HG03575 (cell line): ENCODE results near the gene RHOBTB3.
"Not testable (repeated sequence)": the region's sequence is repeated elsewhere in the genome, so short reads cannot be mapped to it uniquely, and the experiment has no call there.

Experiments used
- ATAC-seq: cut with Tn5 transposase; IDR thresholded peaks from one replicate; pipeline ENCODE4 v1.9.1; 2021; ENCODE audit not compliant: unreplicated experiment, insufficient number of reproducible peaks, low FRiP score; ENCODE audit errors: extremely low read depth

RHOBTB3 gene

DNA sequence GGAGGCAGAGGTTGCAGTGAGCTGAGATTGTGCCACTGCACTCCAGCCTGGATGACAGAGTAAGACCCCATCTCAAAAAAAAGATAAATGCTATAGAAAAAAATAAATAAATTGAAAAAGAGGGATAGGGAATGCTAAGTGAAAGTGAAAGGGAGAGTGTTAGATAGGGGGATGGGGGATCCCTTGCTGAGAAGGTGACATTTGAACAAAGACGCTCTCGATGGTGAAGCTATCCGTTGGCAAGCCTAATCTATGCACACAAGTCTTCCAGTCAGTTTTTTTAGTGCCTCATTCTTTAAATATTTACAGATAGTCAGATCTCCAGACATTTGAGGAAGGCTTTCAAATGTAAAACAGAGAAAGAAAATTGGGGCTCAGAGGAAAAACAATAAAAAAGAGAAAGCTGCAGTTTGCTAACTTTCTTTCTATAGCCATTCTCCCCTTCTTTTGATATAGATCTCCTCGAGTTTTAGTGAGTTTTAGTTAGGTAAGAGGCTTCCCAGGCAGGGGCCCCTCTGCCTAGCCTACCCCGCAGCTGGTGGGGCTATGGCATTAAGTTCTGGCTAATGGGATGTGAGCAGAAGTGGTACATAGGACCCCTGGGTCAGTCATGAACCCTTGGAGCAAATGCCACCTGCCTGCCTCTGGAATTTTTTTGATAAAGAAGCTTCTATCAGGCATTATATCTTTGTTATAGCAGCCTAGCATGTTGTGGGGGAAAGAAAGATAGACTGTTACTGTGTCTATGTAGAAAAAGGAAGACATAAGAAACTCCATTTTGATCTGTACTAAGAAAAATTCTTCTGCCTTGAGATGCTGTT lies 79.4 kb downstream of the RHOBTB3 start:
- no peak for ATAC-seq

GRCh38 chr5:95811126-95811423 lies 79.9 kb downstream of the RHOBTB3 start:
- not testable (repeated sequence) for ATAC-seq

GRCh38 chr5:95811461-95812073 lies 80.4 kb downstream of the RHOBTB3 start:
- ATAC-seq: not testable (repeated sequence)

DNA sequence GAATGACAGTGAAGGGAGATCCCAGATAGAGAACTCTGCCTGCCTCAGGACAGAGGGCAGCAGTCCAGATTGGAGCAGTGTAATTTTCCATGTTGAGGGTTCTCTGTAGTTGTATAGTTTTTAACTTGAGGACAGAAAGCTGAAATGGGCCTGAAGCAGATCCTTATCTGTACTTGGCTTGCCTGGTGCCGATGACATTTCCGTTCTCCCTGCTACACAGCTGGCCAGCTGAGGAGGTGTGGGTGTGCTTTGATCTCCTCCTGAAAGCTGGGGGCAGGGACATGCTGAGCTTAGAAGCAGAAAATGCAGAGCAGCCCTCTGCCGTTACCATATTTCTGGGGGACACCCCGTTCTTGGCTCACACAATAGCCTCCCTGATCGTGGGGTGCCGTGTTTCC lies 80.9 kb downstream of the RHOBTB3 start:
- ATAC-seq: no peak

GRCh38 chr5:95813035-95813434 lies 81.9 kb downstream of the RHOBTB3 start:
- ATAC-seq: not testable (repeated sequence)

DNA sequence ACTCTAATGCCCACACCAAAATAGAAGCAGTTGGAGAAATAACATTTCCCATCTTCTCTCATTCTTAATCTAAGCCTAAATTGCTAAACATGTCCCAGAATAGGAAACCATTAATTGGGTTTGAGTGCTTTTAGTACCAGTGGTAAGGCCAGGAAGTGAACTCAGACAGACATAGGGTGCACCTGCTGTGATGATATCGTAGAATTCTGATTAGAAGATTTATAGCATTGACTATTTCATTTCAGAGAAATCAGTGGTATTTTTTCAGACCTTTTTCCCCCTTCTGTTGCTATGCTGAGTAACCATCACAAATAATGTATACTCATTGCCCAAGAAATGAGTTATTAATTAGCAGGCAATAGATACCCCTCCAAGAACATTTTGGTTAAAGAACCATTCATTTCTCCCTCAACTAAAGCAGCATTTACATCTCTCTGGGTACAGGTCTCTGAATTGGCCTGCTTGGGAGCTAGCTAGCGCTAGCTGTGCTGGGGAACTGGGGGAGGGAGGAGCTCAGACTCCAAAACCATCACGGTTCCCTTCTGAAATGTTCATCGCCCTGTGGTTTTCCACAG lies 84.1 kb downstream of the RHOBTB3 start:
- no peak for ATAC-seq

- ATAC-seq: no peak
Observed at GRCh38 chr5:95816341-95816740, 85.2 kb downstream of the RHOBTB3 start.

GRCh38 chr5:95816776-95817175 lies 85.6 kb downstream of the RHOBTB3 start:
- ATAC-seq: no peak

- no peak for ATAC-seq
Observed at GRCh38 chr5:95817430-95817829, 86.3 kb downstream of the RHOBTB3 start.

GRCh38 chr5:95818181-95819147 lies 87.3 kb downstream of the RHOBTB3 start:
- ATAC-seq: no peak

DNA sequence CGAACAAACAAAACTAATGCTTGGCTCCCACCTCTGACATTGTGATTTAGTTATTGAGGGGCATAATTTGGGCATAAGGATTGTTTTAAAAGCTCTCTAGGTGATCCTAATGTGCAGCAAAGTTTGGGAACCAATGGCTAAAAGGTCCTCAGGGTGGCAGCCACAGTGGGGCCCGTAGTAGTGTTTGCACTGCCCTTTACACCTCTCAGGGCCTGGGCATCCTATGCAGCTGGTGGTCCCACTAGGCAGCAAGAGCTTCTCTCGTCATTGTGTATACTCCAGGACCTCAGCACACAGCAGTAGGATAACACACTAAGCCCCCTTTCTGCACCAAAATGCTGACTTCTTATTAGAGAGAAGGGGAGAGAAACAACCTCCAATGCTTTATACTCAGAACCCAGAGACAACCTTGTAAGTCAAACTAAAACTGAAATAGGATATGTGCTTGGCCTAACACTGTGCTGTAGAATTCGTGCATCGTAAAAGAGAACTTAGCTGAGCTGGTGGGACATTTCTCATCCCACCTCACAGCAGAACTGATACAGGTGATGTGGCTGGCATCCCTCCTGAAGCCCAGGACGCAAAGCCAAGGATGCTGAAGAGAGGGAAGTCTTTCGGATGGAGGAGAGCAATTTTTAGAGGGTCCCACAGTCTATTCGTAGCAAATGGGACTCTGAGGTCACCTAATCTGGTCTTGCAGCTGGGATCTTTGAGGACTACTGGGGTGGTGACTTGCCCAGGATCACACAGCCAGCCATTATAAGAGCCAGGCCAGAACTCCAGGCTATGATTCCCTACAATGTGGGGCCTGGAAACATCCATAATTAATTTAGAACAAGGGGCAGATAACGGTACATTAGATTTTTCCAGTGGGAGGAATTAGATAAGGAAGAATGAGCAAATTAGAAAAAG lies 90.2 kb downstream of the RHOBTB3 start:
- ATAC-seq: no peak

GRCh38 chr5:95822043-95822541 lies 91.0 kb downstream of the RHOBTB3 start:
- no peak for ATAC-seq

- peak; percentile 23 for ATAC-seq
Observed at GRCh38 chr5:95822542-95823181, 91.5 kb downstream of the RHOBTB3 start, which contains the start of gene GLRX. Gene GLRX, minus strand, starts transcription at chr5:95822726. Its CDS starts 64 bp downstream, at chr5:95822662.

- ATAC-seq: no peak
Observed at GRCh38 chr5:95823218-95823737, 92.1 kb downstream of the RHOBTB3 start.

DNA sequence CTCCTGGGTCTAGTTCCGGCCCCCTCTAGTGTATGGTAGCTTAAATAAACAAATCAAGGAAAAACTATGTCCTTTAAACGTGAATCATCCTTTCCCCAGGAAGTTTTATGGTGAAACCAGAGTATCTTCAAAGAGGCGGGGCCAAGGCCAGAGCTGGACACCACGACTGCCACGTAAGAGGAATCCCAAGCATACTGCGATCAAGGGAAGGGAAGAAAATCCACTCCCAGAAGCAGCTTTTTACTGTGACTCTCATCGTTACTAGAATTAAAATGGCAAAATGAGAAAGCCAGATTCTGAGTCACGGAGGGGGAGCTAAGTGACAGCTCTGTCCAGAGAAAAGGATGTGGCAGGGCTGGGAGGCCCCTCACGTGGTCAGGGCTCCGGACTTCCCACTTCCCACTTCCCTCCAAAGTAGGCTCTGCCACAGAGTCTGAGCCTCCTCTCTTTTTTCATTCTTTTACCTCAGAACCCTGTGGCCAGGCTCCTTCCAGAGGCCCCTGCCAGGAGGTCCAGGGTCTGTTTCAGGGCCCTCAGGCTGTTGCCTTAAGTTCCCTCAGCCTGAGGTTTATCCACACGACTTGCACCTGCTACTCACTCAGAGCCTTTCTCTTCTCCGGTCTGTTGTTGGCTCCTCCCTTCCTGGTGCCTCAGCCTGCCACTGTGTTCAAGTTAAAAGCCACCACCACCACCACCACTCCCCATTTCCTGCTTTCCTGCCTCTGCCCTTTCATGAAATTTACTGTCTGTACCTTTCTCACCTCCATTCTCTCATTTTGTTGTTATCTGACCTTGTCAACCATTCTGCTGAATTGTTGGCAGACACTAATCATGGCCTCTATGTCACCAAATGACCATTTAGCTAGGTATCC lies 92.8 kb downstream of the RHOBTB3 start:
- peak; percentile 36 for ATAC-seq

DNA sequence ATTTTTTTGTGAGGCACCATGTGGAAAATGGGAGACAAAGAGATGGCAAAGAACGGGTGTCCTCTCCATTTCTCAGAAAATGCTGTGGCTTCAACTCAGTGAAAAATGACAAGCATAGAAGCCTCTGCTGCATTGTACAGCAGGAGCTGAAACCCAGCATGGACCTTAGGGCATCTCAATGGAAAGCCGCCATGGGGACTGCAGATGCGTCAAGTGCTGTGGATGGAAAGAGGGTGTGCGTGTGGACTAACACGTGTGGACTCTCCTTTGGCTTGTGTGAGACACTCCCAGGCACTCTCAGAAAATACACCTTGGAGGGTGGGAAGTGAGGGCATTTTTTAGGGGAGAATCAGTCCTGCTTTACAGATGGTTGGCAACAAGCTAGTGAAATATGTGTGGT lies 93.6 kb downstream of the RHOBTB3 start:
- ATAC-seq: no peak

- no peak for ATAC-seq
Observed at GRCh38 chr5:95825495-95825894, 94.4 kb downstream of the RHOBTB3 start.
